HepG2 (cell line): ENCODE data around the gene SLC25A11. TPM values are rescaled to one million over a fixed set of nuclear protein-coding genes. Genes with fewer than 3 reads are reported as not detected.

Experiments used
- AKAP8 ChIP-seq: sonication (generic); formaldehyde crosslinking; IDR thresholded peaks from 2 replicates; pipeline ENCODE4 v1.5.1; 2020; ENCODE audit warnings: mild to moderate bottlenecking, missing genetic modification reagents
- CSRNP1 ChIP-seq: sonication (generic); formaldehyde crosslinking; IDR thresholded peaks from 2 replicates; pipeline ENCODE4 v1.8.1; 2023; ENCODE audit warnings: mild to moderate bottlenecking, missing genetic modification reagents
- HOXA5 ChIP-seq: sonication (generic); formaldehyde crosslinking; IDR thresholded peaks from 2 replicates; pipeline ENCODE4 v1.4.0; 2020; ENCODE audit warnings: missing genetic modification reagents
- JUN ChIP-seq: sonication (generic); formaldehyde crosslinking; IDR thresholded peaks from 2 replicates; pipeline ENCODE4 v1.4.0; 2020; ENCODE audit warnings: mild to moderate bottlenecking, missing genetic modification reagents
- NCOR1 ChIP-seq: fragments of 200-600 bp; sonication (generic); IDR thresholded peaks from 2 replicates; pipeline ENCODE4 v1.7.0; 2017; ENCODE audit warnings: antibody characterized with exemption, low read length, borderline replicate concordance
- NR0B2 ChIP-seq: sonication (generic); formaldehyde crosslinking; IDR thresholded peaks from 2 replicates; pipeline ENCODE4 v1.4.0; 2020; ENCODE audit warnings: mild to moderate bottlenecking, missing genetic modification reagents
- PRDM4 ChIP-seq: sonication (generic); formaldehyde crosslinking; IDR thresholded peaks from 2 replicates; pipeline ENCODE4 v1.9.0; 2021; ENCODE audit warnings: missing genetic modification reagents, borderline replicate concordance
- SOX5 ChIP-seq: IDR thresholded peaks from 2 replicates; pipeline ENCODE4 v1.6.1; 2016; ENCODE audit warnings: borderline replicate concordance
- TBP ChIP-seq: sonication (generic); formaldehyde crosslinking; IDR thresholded peaks from 2 replicates; pipeline ENCODE4 v1.5.0; 2020; ENCODE audit warnings: missing genetic modification reagents
- TGIF2 ChIP-seq: IDR thresholded peaks from 2 replicates; pipeline ENCODE4 v1.6.1; 2016; ENCODE audit warnings: control low read depth, missing compliant biosample characterization
- ZNF235 ChIP-seq: sonication (generic); formaldehyde crosslinking; IDR thresholded peaks from 2 replicates; pipeline ENCODE4 v1.8.1; 2023; ENCODE audit warnings: mild to moderate bottlenecking, missing genetic modification reagents, borderline replicate concordance
- ZNF282 ChIP-seq: fragments of 450-650 bp; IDR thresholded peaks from 2 replicates; pipeline ENCODE4 v1.6.1; 2018; ENCODE audit not compliant: partially characterized antibody
- ZNF552 ChIP-seq: sonication (generic); formaldehyde crosslinking; IDR thresholded peaks from 2 replicates; pipeline ENCODE4 v1.9.0; 2022; ENCODE audit warnings: missing genetic modification reagents, mild to moderate bottlenecking, borderline replicate concordance
- ZNF646 ChIP-seq: sonication (generic); formaldehyde crosslinking; IDR thresholded peaks from 2 replicates; pipeline ENCODE4 v1.9.0; 2021; ENCODE audit warnings: mild to moderate bottlenecking, missing genetic modification reagents
- ZNF747 ChIP-seq: sonication (generic); formaldehyde crosslinking; IDR thresholded peaks from 2 replicates; pipeline ENCODE4 v1.8.1; 2023; ENCODE audit warnings: missing genetic modification reagents, mild to moderate bottlenecking, borderline replicate concordance
- ZUFSP ChIP-seq: sonication (generic); formaldehyde crosslinking; IDR thresholded peaks from 2 replicates; pipeline ENCODE4 v1.9.0; 2021; ENCODE audit warnings: missing genetic modification reagents, mild to moderate bottlenecking, borderline replicate concordance
- polyA plus RNA-seq, 8 experiments: library from polyadenylated mRNA; depleted of rRNA in 3 of 8; stranded (reverse) in 7 of 8; unstranded in 1 of 8; fragments of >200 nt; fragmentation: Illumina TruSeq in 4 of 8; extraction: Trizol in 4 of 8; gene quantifications; 2 replicates each; pipeline versions ENCODE4 v1.2.1 to v1.2.3, GENCODE V29; 2011 to 2016; ENCODE audit warnings: low read depth in 4 of 8, missing spikeins in 1 of 8, mixed read lengths in 1 of 8; ENCODE audit not compliant: insufficient read depth in 1 of 8
- total RNA-seq, 5 experiments: library from RNA; depleted of rRNA; stranded (reverse); fragments of >200 nt; fragmentation: Illumina TruSeq; extraction: Trizol; gene quantifications; 2 replicates each; pipeline ENCODE4 v1.2.3, GENCODE V29; 2016; ENCODE audit warnings: low read depth in 1 of 5

The SLC25A11 gene
- total and polyA plus RNA-seq, 2 of the 13 experiments (the other 11 are each of a cell fraction or from before 2014, with no cell fraction given): 35.4 to 47.2 TPM

GRCh38 chr17:4939796-4940554 is at the start of gene SLC25A11, which contains the start of gene RNF167 (continued):
- TF ChIP-seq PRDM4 (CRISPR knock-in tag) (no peak), ZUFSP (no peak), ZNF646 (CRISPR knock-in tag) (no peak), NR0B2 (CRISPR knock-in tag) (0 out of 2 replicates have a peak, but pooled peaks have one; percentile 27), ZNF282 (peak; percentile 85), TBP (CRISPR knock-in tag) (no peak), ZNF747 (CRISPR knock-in tag) (no peak), AKAP8 (no peak), ZNF235 (CRISPR knock-in tag) (no peak; the same call in 1 of the 2 replicates), ZNF552 (CRISPR knock-in tag) (no peak; the same call in 1 of the 2 replicates), CSRNP1 (no peak), JUN (CRISPR knock-in tag) (no peak), SOX5 (CRISPR knock-in tag) (no peak), NCOR1 (no peak; the same call in 1 of the 2 replicates), TGIF2 (CRISPR knock-in tag) (no peak), HOXA5 (peak; percentile 40; the same call in 1 of the 2 replicates)
